ENCODE results near the gene ZSCAN25.

Gene ZSCAN25

DNA sequence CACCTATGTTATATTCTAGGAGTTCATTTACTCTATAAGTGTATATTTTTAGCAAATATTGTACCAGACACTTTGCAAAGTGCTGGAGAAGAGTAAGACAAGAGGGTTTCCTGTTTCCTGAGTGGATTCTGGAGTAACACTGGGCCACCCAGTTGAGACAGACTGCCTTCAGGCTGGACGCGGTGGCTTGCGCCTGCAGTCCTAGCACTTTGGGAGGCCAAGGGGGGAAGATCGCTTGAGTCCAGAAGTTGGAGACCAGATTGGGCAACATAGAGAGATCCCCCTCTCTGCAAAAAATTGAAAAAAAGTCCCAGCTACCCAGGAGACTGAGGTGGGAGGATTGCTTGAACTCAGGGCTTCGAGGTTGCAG is 772 bp upstream of the ZSCAN25 start:
- no peak overlapping the region for H3K9ac ChIP-seq
- H3K4me2 ChIP-seq: peak overlapping the region; percentile 93
- peaks cover 27% of the 10 kb centered on the region for H3K36me3 ChIP-seq
- H3K27ac ChIP-seq: no peak overlapping the region
- H3K4me1 ChIP-seq: peaks cover 19% of the 10 kb centered on the region
- H3K27me3 ChIP-seq: no peaks in the 10 kb centered on the region
- no peaks in the 10 kb centered on the region for H3K9me3 ChIP-seq
- H3K4me3 ChIP-seq: peak overlapping the region; percentile 99
- no peak for TF ChIP-seq Cebpa-rat (IDR thresholded peaks at IDR 0.05)
- 0 out of 2 replicates have a peak, but pooled peaks cover 7% of the 10 kb centered on the region for H4K20me1 ChIP-seq

- H3K9ac ChIP-seq: peak overlapping the region; percentile 95
- H4K20me1 ChIP-seq: 0 out of 2 replicates have a peak, but pooled peaks cover 14% of the 10 kb centered on the region
- peak overlapping the region; percentile 99 for H3K4me3 ChIP-seq
- H3K4me2 ChIP-seq: peak overlapping the region; percentile 93
- no peak for TF ChIP-seq Cebpa-rat (IDR thresholded peaks at IDR 0.05)
- no peaks in the 10 kb centered on the region for H3K27me3 ChIP-seq
- peak overlapping the region; percentile 92 for H3K27ac ChIP-seq
- H3K4me1 ChIP-seq: peaks cover 19% of the 10 kb centered on the region
- peaks cover 40% of the 10 kb centered on the region for H3K36me3 ChIP-seq
- no peaks in the 10 kb centered on the region for H3K9me3 ChIP-seq
Observed at GRCh38 chr7:99617192-99617781, 541 bp downstream of the ZSCAN25 start.

GRCh38 chr7:99618726-99619125 is 2.0 kb downstream of the ZSCAN25 start:
- Histone ChIP-seq H3K4me1 (peaks cover 19% of the 10 kb centered on the region), H3K4me3 (no peak overlapping the region), H3K27me3 (no peaks in the 10 kb centered on the region), H4K20me1 (0 out of 2 replicates have a peak, but pooled peaks cover 21% of the 10 kb centered on the region), H3K9ac (no peak overlapping the region), H3K9me3 (no peaks in the 10 kb centered on the region), H3K4me2 (no peak overlapping the region), H3K27ac (no peak overlapping the region), H3K36me3 (peaks cover 55% of the 10 kb centered on the region)
- TF ChIP-seq Cebpa-rat (IDR thresholded peaks at IDR 0.05): no peak

DNA sequence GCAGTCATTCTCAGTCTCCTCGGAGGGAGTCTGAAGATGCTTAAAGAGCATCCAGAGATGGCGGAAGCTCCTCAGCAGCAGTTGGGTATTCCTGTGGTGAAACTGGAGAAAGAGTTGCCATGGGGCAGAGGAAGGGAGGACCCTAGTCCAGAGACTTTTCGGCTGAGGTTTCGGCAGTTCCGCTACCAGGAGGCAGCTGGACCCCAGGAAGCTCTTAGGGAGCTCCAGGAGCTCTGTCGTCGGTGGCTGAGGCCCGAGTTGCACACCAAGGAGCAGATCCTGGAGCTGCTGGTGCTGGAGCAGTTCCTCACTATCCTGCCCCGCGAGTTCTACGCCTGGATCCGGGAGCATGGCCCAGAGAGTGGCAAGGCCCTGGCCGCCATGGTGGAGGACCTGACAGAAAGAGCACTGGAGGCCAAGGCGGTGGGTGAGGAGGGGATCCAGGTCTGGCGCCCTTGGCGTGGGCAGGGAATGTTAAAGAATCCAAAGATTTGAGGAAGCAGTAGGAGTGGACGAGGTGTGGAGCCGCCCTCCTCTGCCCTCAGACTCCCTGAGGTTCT is 2.9 kb downstream of the ZSCAN25 start:
- H3K4me1 ChIP-seq: peaks cover 19% of the 10 kb centered on the region
- H3K9me3 ChIP-seq: no peaks in the 10 kb centered on the region
- TF ChIP-seq Cebpa-rat (IDR thresholded peaks at IDR 0.05): no peak
- no peak overlapping the region for H3K4me2 ChIP-seq
- peaks cover 64% of the 10 kb centered on the region for H3K36me3 ChIP-seq
- no peak overlapping the region for H3K4me3 ChIP-seq
- H3K9ac ChIP-seq: no peak overlapping the region
- no peaks in the 10 kb centered on the region for H3K27me3 ChIP-seq
- no peak overlapping the region for H3K27ac ChIP-seq
- 0 out of 2 replicates have a peak, but pooled peaks cover 30% of the 10 kb centered on the region for H4K20me1 ChIP-seq

GRCh38 chr7:99621271-99621670 is 4.5 kb downstream of the ZSCAN25 start:
- no peaks in the 10 kb centered on the region for H3K9me3 ChIP-seq
- no peak overlapping the region for H3K4me2 ChIP-seq
- H3K27me3 ChIP-seq: no peaks in the 10 kb centered on the region
- TF ChIP-seq Cebpa-rat (IDR thresholded peaks at IDR 0.05): no peak
- peaks cover 16% of the 10 kb centered on the region for H3K4me1 ChIP-seq
- peaks cover 44% of the 10 kb centered on the region for H4K20me1 ChIP-seq
- peaks cover 80% of the 10 kb centered on the region for H3K36me3 ChIP-seq
- no peak overlapping the region for H3K27ac ChIP-seq
- H3K4me3 ChIP-seq: no peak overlapping the region
- H3K9ac ChIP-seq: 0 out of 2 replicates have a peak overlapping the region, but pooled peaks have one; percentile 16

DNA sequence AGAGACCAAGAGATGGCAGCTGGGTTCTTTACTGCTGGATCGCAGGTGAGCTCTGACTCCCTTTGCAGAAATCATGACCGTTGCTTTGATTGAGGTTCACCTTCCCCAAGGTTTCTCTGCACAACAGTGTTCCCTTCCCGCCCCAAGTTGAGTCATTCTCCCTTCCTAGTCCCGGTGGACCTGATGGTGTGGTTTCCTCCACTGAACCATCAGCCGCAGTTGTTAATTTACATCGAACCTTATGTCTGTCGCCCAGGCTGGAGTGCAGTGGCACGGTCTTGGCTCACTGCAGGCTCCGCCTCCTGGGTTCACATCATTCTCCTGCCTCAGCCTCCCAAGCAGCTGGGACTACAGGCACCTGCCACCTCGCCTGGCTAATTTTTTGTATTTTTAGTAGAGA is 5.8 kb downstream of the ZSCAN25 start:
- H3K9ac ChIP-seq: no peak overlapping the region
- H4K20me1 ChIP-seq: peaks cover 54% of the 10 kb centered on the region
- H3K9me3 ChIP-seq: no peaks in the 10 kb centered on the region
- no peaks in the 10 kb centered on the region for H3K27me3 ChIP-seq
- H3K27ac ChIP-seq: no peak overlapping the region
- TF ChIP-seq Cebpa-rat (IDR thresholded peaks at IDR 0.05): no peak
- H3K4me3 ChIP-seq: no peak overlapping the region
- peaks cover 93% of the 10 kb centered on the region for H3K36me3 ChIP-seq
- no peak overlapping the region for H3K4me2 ChIP-seq
- peaks cover 8% of the 10 kb centered on the region for H3K4me1 ChIP-seq

DNA sequence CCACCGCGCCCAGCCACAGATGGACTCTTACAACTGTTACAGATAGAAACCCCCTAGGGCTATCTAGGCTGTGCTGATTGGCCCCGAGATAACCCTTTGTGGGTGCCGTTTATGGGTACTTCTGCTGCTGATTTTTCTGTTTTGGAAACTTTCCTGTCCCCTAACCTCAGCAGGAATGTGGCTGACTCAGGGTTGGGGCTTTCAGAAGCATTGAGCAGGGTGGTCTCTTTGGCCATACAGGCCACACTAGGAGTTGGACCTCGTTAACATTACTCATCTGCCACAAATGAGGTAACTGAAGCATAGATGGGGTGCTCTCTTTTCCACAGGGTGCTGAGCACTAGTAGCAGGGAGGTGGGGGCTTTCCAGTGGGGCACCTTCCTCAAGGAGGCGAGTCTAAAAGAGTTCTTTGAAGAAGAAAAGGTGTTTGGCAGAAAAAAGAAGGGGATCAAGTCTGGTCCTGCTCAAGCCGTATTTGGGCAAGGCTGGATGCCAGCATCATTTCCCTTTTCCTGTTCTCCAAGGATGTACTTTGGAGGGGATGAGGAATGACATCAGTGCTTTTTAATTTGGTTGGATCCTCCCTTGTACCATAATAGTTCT is 6.4 kb downstream of the ZSCAN25 start:
- no peak overlapping the region for H3K4me2 ChIP-seq
- H4K20me1 ChIP-seq: peaks cover 59% of the 10 kb centered on the region
- no peaks in the 10 kb centered on the region for H3K27me3 ChIP-seq
- TF ChIP-seq Cebpa-rat (IDR thresholded peaks at IDR 0.05): no peak
- H3K4me1 ChIP-seq: peaks cover 2% of the 10 kb centered on the region; the same call in 1 of the 2 replicates
- H3K27ac ChIP-seq: no peak overlapping the region
- H3K9ac ChIP-seq: no peak overlapping the region
- peaks cover 99% of the 10 kb centered on the region for H3K36me3 ChIP-seq
- H3K9me3 ChIP-seq: no peaks in the 10 kb centered on the region
- H3K4me3 ChIP-seq: no peak overlapping the region

DNA sequence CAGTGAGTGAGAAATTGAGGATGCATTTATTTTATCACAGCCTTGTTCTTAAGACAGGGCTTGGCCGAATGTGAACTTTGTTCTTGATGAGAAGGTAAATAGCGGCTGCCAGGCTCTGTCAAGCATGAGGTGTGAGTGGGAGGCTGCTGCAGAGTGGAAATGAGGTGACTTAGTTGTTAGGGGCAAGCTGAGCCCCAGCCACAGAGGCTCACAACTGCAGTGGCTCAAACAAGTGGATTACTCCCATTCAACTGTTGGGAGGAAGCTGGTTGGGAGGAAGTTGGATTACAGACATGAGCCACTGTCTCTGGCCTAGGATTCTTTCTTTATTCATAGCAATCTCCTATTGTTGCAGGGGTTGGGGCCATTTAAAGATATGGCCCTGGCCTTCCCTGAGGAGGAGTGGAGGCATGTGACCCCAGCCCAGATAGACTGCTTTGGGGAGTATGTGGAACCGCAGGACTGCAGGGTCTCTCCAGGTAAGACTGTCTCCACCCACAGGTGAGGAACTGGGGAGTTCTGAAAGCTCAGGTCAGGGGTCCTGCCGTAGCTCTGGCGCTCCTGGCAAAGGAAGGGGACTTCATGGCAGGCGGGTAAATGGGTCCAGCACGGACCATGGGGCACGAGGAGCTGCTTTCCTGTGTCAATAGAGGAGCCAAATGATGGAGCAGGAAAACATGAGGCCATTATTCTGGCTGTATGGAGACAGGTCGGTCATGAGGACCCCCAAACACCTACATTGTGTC is 7.1 kb downstream of the ZSCAN25 start:
- Histone ChIP-seq H3K27me3 (no peaks in the 10 kb centered on the region), H3K4me2 (no peak overlapping the region), H3K9me3 (no peaks in the 10 kb centered on the region), H3K27ac (no peak overlapping the region), H4K20me1 (peaks cover 64% of the 10 kb centered on the region), H3K4me3 (no peak overlapping the region), H3K36me3 (peaks cover 100% of the 10 kb centered on the region), H3K9ac (no peak overlapping the region), H3K4me1 (no peaks in the 10 kb centered on the region)
- no peak for TF ChIP-seq Cebpa-rat (IDR thresholded peaks at IDR 0.05)

DNA sequence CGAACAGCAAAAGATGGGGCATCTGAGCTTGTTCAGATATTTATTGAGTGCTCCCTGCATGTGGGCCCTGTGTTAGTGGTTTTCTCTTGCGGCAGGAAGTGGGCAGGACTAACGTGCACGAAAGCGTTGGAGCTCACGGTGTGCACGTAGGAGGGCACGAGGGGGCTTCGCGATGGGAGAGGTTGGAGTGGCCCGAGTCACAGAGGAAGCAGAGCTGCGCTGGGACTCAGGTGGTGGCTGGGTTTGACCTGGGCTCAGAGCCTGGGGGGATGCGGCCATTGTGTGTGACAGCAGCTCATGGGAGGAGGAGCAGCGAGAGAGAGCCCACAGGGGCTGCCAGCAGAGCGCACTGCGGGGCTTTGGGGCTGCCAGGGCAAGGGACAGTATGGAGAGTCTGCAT is 7.7 kb downstream of the ZSCAN25 start:
- Histone ChIP-seq H3K27ac (no peak overlapping the region), H3K4me3 (no peak overlapping the region), H3K9ac (no peak overlapping the region), H3K27me3 (no peaks in the 10 kb centered on the region), H3K36me3 (peaks cover 100% of the 10 kb centered on the region), H3K4me1 (no peaks in the 10 kb centered on the region), H4K20me1 (peaks cover 70% of the 10 kb centered on the region), H3K4me2 (no peak overlapping the region), H3K9me3 (no peaks in the 10 kb centered on the region)
- no peak for TF ChIP-seq Cebpa-rat (IDR thresholded peaks at IDR 0.05)

- H3K9me3 ChIP-seq: no peaks in the 10 kb centered on the region
- H3K27me3 ChIP-seq: no peaks in the 10 kb centered on the region
- H3K27ac ChIP-seq: no peak overlapping the region
- H3K36me3 ChIP-seq: peaks cover 100% of the 10 kb centered on the region
- no peak for TF ChIP-seq Cebpa-rat (IDR thresholded peaks at IDR 0.05)
- H3K4me3 ChIP-seq: no peak overlapping the region
- H4K20me1 ChIP-seq: peaks cover 78% of the 10 kb centered on the region
- no peaks in the 10 kb centered on the region for H3K4me1 ChIP-seq
- H3K4me2 ChIP-seq: no peak overlapping the region
- H3K9ac ChIP-seq: no peak overlapping the region
Observed at GRCh38 chr7:99625321-99625720, 8.6 kb downstream of the ZSCAN25 start.

All from BLaER1 (cell line).